Fibroblast of skin of left biceps (primary cell): ENCODE results near the gene ARHGAP15.

Experiments used
- DNase-seq, 2 experiments: peaks; one replicate each; pipeline ENCODE4 v3.0.0-alpha.2; 2013; ENCODE audit warnings: low read depth in 2 of 2

The ARHGAP15 gene

DNA sequence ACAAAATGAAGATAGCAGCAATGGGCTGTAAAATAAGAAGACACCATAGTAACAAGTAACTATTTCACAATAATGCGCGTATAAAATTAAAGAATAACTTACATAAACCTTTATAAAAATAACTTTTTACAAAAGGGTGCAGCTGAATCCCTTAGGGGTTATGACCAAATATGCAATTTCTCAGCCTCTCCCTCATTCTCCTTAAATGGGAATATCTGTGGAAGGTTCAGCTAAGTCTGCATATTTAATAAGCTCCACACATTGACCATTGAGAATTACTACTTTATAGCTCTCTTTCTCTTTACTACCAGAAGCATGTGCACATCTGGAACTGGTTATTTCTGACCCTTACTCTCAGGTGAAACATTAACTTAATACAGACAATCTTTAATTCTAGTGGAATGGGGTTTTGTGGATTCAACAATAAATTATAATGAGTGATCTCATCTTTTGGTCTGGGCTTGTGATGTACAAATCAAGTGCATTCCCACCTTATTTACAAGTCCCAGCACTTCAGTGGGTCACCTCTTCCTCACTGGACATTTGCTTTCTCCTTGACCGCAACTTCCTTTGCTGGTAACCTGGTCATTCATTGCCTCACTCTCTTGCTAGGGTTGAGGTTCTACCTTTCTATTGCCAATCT, 15.7 kb downstream of the ARHGAP15 start:
- no peak for DNase-seq

DNA sequence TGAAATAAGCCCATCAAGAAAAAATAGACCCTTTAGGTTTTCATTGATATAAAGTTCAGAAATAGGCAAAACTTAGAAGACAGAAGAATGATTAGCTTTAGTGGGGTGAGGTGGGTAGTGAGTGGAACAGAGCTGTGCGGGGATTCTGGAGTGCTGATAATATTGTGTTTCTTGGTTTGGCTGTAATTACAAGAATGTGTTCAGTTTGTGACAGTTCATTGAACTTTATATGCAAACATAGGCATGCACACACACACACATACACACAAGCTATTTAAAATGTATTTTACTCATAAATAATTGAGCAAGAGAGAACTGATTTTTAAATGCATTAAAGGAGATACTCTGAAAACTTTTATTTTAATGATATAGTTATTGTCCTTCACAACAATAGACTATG, 17.1 kb downstream of the ARHGAP15 start:
- DNase-seq = no peak

GRCh38 chr2:143146815-143147530, 17.8 kb downstream of the ARHGAP15 start:
- no peak for DNase-seq

- DNase-seq = no peak
These were observed 18.8 kb downstream of the ARHGAP15 start for GRCh38 chr2:143148011-143148410.

DNA sequence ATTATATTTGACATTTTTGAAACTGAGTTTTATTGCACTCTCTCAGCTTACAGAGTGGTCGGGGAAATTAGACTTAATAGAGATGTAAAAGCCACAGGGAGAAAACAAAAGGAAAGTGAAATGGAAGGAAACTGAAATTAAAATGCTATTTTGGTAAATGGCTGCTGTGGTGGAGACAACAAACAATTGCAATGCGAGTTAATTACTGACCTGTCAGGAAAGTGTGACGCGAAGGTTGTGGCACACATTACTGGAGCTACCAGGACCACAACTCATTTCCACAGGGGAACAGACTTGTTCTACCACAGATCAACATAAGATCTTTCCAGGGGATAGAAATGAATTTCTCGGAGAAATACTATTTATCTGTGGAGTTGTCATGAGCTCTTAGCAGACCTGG, 19.5 kb downstream of the ARHGAP15 start:
- no peak for DNase-seq

- DNase-seq = no peak
These were observed 21.1 kb downstream of the ARHGAP15 start for GRCh38 chr2:143150287-143150686.

DNA sequence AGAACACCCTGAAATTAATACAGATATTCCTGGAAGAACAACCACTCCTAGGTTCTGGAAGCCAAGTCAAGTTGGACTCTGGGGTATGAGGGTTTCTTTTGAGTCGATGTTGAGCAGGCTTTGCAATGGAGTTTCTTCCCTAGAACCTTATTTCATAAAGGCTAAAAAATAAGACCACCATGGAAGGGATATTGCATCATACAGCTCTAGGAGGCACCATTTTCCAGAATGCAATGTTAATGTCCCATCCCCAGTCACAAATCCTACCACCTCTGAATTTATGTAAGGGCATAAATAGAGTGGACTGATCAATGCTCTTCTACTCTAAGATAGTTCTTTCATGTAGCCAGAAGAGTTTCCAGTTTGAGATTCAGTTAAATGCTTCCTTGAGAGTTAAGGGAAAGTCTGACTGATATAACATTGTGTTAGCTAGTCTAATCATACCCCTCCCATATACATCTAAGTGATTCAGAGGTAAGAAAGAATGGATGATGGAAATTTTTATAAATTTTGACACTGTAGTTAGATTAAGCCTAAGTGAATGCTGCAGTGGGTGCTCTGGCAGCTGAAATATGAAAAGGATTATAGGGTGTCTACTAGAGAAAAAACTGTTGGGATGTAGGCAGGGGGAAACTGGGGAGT, 22.0 kb downstream of the ARHGAP15 start:
- DNase-seq = no peak

- DNase-seq = no peak
These were observed 23.0 kb downstream of the ARHGAP15 start for GRCh38 chr2:143152219-143152618.

DNA sequence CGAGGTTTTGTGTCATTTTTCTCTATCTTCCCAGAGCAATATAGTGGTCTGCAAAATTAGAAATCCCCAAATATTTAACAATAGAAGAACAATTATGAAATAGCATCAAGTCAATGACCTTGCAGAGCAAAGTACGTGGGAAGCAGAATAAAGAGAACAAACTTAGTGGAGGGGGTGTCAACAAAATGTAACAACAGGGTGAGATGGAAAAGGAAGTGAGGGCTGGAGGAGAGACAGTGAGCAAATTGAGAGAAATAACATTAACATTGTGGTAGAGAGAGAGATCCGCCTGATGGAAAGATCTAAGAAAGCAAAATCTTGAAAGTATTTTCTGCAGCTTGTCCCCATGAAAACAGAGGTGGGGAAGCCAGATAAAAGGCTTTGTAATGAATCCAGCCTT, 23.4 kb downstream of the ARHGAP15 start:
- no peak for DNase-seq

DNA sequence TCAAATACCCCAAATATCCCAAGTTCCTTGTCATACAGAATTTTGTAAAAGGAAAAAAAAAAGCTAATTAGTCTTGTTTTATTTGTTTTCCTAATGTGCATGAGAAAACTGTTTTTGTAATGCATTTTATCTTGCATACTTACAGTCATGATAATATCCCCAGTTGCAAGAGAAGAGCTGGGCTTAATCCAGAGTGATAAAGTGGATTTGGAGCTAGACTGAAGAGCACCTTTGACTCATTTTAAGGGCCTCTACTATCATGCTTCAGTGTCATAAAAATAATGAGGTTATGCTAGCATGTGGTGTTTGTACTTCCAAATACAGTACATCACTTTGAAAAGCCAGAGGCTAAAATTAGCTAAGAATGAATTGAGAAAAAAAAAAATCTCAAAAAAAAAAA, 26.4 kb downstream of the ARHGAP15 start:
- no peak for DNase-seq

DNA sequence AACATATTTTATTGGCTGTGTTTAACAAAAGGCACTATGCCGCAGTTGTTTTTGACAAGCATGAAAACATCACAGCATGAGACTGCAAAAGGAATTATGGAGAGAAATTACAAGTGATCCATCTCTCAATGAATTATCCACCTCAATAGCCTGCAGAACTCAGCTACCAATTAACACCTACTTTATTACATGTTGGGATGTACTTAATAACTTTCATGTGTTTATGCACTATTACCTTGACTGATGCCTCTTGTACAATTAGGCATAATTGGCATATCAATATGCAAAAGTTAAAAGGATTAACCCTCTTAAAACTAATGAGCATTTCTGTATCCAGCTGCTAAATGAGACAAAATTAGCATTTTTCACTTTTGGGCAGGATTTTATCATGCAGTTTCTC, 27.8 kb downstream of the ARHGAP15 start:
- DNase-seq = no peak

DNA sequence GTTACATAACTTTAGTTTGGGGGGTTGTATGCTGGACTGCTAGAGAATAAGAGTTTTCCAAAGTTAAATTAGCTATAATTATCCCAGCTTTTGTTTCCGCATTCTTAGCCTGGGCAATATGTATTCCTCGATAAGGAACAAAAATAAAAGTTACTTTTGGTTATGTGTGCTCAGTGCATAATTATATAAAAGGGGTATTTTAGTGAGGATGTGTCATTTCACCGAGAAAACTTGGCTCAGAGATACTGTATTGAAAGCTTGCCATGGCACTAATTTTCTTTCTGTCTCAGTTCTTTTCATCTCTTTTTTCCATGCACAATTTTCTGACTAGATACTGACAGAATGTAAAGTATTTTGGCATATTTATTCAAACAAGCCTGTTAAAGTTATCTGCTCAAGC, 28.2 kb downstream of the ARHGAP15 start:
- no peak for DNase-seq

DNA sequence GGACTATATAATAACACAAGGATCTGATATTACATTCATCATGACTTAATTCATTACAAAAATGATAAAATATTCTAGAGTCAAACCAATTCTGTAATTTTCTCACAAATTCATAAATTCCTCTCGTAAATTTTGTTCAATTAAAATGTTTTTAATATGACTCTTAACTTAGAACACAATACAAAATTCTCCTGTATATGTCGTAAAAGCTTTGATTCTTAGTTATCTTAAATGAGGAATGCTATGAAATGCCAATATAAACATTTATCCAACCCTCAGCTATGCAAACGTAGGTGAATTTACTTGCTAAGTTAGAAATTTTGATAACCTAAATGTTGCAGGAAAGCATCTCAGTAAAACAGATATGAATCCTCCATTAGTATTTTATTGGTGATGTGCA, 28.9 kb downstream of the ARHGAP15 start:
- DNase-seq = no peak

- DNase-seq = no peak
These were observed 29.6 kb downstream of the ARHGAP15 start for GRCh38 chr2:143158551-143159485.

DNA sequence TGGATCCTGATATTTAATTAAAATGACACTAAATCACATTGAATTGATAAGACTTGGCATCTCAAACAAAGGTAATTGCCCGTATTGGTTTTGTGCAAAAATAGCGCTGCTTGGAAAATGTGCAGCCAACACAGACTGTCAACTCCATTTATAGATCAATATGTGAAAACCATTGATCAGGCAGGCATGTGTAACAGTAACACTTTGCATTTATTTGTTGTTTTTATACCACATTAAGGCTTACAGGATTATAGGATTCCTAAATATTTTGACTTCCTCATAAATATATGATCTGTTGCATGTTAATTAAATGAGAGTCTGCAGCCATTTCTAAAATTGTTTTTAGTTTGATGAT, 30.2 kb downstream of the ARHGAP15 start:
- DNase-seq = no peak

DNA sequence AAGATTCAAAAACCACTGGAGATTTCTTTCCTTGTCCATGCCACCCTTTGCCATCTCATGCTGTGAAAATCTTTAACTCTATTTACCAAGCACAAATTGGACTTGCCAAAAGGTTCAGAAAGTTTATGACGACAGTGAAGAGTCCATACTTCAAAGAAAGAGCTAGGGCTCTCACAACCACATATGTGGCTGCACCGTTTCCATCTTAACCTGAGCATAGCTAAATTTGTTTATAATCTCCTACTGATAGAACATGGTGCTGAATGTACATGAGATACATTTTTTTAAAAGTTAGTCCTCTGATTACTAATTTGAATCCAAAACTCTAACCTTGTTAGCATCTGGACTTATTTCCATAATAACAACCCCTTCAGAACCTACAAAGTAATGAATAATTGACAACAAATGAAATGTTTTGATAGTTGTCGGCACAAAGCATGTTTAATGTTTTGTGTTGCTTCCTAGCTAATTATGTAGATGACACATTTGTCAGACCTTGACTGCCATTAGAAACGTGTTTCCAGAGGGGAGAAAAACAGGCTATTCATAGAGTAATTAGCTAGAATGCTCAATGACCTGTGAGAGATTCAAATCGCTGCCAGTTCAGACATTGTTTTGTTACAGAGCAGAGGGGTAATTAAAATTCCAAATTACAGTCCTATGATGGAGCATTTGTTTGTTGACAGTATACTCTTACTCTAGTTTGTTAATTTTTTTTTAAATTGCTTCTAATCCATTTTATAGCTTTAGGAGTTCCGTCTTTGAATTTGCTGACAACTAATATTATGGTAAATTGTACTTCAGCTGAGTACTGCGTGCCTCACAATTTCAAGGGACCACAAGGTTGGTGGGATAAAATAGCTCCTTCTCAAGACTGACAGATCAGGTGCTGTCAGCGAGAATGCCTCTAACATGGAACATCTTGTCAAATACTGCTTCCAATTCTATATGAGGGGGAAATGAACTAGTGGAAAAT, 31.8 kb downstream of the ARHGAP15 start:
- no peak for DNase-seq

- peak; percentile 3 to 6 for DNase-seq
These were observed 33.1 kb downstream of the ARHGAP15 start for GRCh38 chr2:143162123-143162837.

GRCh38 chr2:143162997-143163396, 33.8 kb downstream of the ARHGAP15 start:
- no peak for DNase-seq

DNA sequence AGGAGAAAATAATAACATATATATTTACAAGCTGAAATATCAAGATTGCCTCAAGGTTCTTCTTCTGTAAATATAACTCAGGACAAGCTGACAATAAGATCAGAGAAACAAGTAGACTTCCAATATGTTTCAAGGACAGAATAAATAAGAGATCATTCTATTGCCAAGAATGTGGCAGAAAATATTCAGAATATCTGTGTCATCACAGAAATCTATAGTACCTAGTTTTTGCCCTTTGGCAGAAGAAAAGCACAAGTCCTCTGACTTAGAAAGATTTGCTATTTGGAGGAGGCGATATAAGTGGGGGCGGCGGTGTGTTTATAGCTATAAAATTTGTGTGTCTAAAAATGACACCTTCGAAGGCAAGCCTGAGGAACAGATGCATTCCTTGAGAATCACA, 34.3 kb downstream of the ARHGAP15 start:
- no peak for DNase-seq

DNA sequence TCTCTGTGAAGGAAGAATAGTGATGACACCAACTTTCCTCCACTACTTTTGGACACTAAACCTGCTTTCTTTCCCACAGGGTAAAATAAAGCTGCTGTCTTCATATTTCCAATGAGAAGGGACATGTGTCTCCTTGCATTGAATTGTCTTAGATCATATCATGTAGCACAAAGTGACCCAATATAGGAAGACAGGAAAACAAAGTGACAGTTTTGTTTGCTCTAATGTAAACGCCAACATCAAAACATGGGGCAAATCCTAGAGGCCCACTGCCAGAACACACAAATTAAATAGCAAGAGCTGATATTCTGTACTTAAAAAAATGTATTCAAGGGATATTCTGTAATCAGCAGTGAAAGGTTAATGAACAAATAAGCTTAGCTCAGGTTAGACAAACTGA, 36.1 kb downstream of the ARHGAP15 start:
- DNase-seq = no peak
